Measurements from ENCODE around the gene GNPNAT1. TPM values are rescaled to one million over a fixed set of nuclear protein-coding genes. Genes with fewer than 3 reads are reported as not detected.
"Not testable (repeated sequence)": the region's sequence is repeated elsewhere in the genome, so short reads cannot be mapped to it uniquely, and the experiment has no call there.

The GNPNAT1 gene
- total RNA-seq, 1 experiment from 2014 or later = 28.3 TPM

DNA sequence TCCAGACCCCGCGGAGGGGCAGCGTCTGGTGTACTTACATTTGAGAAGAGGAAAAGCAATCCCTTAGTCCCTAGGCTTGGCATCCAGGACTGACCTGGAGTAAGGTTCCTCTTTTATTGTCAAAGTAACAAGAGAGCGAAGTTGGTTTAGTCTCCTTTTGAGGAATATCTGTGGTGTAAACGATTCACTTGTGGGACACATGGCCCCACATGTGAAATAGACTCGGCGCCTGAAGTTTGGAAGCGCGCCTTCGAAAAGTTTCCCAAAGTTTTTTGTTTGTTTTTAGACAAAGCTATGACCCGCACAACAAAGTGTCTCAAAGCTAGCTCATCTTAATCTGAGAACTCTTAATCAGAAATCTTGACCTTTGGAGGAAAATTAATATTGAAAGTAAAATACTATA is 60.7 kb downstream of the GNPNAT1 start:
- Histone ChIP-seq H3K27me3 (replicated peaks) (no peaks in the 10 kb centered on the region), H3K27ac (no peak overlapping the region), H3K36me3 (peaks cover 51% of the 10 kb centered on the region), H3K4me1 (replicated peaks) (0 out of 2 replicates have a peak, but pooled peaks cover 3% of the 10 kb centered on the region), H3K4me3 (peak overlapping the region; percentile 82), H3K9me3 (replicated peaks) (no peaks in the 10 kb centered on the region)
- DNase-seq (ENCODE audit: low read depth in 1 of 2, low spot score in 2 of 2) = no peak

DNA sequence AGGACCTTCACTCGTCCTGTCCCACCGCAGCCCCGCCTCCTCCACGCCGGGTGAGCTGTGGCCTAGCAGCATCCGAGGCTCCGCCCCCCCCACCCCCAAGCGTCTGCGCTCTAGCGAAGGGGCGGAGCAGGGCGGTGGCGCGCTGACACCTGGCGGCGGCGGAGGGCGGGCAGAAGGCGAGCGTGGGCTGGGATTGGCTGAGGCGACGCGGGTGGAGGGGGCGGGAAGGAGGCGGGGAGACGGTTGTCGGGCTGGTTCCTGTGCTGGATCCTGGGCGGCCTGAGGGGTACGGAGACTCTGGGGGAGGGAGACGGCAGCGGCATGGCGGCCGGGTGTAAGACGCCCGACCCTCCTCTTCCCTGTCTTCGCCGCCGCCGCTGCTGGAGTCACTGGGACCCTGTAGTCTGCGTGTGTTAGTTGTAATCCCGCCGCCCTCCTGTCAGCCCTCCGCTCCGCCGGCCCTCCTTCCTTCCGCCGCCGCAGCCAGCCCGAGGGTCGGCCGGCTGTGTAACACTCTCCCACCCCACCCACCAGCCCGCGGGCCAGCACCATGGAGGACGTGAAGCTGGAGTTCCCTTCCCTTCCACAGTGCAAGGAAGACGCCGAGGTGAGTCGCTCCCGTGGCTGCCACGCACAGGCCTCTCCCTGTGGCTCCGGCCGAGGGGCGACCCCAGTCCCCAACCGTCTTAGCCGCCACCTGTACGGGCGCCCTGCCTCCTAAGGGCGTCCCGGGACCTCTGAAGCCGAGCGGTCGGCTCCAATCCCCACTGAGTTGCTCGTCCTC is 61.3 kb downstream of the GNPNAT1 start, which contains the start of gene STYX:
Gene STYX (plus strand): TSS at position 242 of the 784 bp plus-strand sequence. CDS start 309 bp downstream, at position 551.
- peak; percentile 94 to 98 for DNase-seq (ENCODE audit: low read depth in 1 of 2, low spot score in 2 of 2)
- no peak within 1 kb of the TSS for H3K27ac ChIP-seq
- no peaks in the 10 kb centered on the region for H3K9me3 ChIP-seq (replicated peaks)
- H3K4me1 ChIP-seq (replicated peaks) = 0 out of 2 replicates have a peak, but pooled peaks cover 3% of the 10 kb centered on the region
- peak within 1 kb of the TSS; percentile 82 for H3K4me3 ChIP-seq
- H3K27me3 ChIP-seq (replicated peaks) = no peaks in the 10 kb centered on the region
- peaks cover 56% of the 10 kb centered on the region for H3K36me3 ChIP-seq

DNA sequence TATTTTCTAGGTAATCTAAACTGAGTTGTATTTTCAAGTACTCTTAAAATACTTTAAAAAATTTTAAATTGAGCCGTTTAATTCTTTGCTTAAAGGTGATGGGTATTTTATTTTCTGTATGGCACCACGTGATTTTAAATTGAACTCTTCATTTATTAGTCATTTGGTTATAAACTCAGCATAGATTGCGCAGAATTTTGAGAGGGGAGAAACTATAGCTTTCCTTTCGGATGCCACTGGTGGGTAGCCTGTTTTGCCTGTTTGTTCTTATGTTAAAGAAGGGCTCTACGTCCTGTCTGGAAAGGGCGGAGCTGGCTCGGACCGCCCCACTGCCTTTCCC is 61.9 kb downstream of the GNPNAT1 start:
- DNase-seq (ENCODE audit: low read depth in 1 of 2, low spot score in 2 of 2) = no peak
- H3K9me3 ChIP-seq (replicated peaks) = no peaks in the 10 kb centered on the region
- H3K4me3 ChIP-seq = peak overlapping the region; percentile 82
- peaks cover 60% of the 10 kb centered on the region for H3K36me3 ChIP-seq
- no peak overlapping the region for H3K27ac ChIP-seq
- no peaks in the 10 kb centered on the region for H3K27me3 ChIP-seq (replicated peaks)
- 0 out of 2 replicates have a peak, but pooled peaks cover 3% of the 10 kb centered on the region for H3K4me1 ChIP-seq (replicated peaks)

DNA sequence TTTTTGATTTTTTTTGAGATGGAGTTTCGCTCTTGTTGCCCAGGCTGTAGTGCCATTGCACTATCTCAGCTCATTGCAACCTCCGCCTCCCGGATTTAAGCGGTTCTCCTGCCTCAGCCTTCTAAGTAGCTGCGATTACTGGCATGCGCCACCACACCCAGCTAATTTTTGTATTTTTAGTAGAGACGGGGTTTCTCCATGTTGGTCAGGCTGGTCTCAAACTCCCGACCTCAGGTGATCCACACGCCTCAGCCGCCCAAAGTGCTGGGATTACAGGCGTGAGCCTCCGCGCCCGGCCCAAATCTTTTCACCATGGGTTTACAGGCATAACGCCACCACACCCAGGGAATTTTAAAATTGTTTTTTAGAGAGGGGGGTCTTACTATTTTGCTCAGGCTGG is 62.4 kb downstream of the GNPNAT1 start:
- H3K27ac ChIP-seq; H3K4me1 ChIP-seq (replicated peaks); DNase-seq (ENCODE audit: low read depth in 1 of 2, low spot score in 2 of 2); H3K27me3 ChIP-seq (replicated peaks); H3K9me3 ChIP-seq (replicated peaks); H3K4me3 ChIP-seq: not testable (repeated sequence)
- peaks cover 60% of the 10 kb centered on the region for H3K36me3 ChIP-seq

DNA sequence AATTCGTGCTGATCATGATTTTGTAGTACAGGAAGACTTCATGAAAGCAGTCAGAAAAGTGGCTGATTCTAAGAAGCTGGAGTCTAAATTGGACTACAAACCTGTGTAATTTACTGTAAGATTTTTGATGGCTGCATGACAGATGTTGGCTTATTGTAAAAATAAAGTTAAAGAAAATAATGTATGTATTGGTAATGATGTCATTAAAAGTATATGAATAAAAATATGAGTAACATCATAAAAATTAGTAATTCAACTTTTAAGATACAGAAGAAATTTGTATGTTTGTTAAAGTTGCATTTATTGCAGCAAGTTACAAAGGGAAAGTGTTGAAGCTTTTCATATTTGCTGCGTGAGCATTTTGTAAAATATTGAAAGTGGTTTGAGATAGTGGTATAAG is 63.9 kb downstream of the GNPNAT1 start:
- H3K27me3 ChIP-seq (replicated peaks) = not testable (repeated sequence)
- peaks cover 63% of the 10 kb centered on the region for H3K36me3 ChIP-seq

More for the DNA sequence above, 63.9 kb downstream of the GNPNAT1 start:
- not testable (repeated sequence) for H3K4me3 ChIP-seq; H3K27ac ChIP-seq; DNase-seq (ENCODE audit: low read depth in 1 of 2, low spot score in 2 of 2); H3K4me1 ChIP-seq (replicated peaks); H3K9me3 ChIP-seq (replicated peaks)

Other genes starting within 250 kb of the GNPNAT1 start
- gene TXNDC16, start 239.1 kb downstream of the GNPNAT1 start, total RNA-seq (2014; rRNA removed; shearing (Covaris generic)) = 7.6 and 7.7 TPM in 2 replicates
- gene GPR137C, start 238.8 kb downstream of the GNPNAT1 start, total RNA-seq (2014; rRNA removed; shearing (Covaris generic)) = 2.8 and 4.1 TPM in 2 replicates
- gene ERO1A, start 96.0 kb downstream of the GNPNAT1 start, total RNA-seq (2014; rRNA removed; shearing (Covaris generic)) = 64.4 and 81.4 TPM in 2 replicates
- gene PSMC6, start 84.4 kb downstream of the GNPNAT1 start, total RNA-seq (2014; rRNA removed; shearing (Covaris generic)) = 168 and 216 TPM in 2 replicates
- 7.2 and 14.8 TPM in 2 replicates for gene STYX, start 61.4 kb downstream of the GNPNAT1 start, total RNA-seq (2014; rRNA removed; shearing (Covaris generic))
- gene FERMT2, start 159.4 kb upstream of the GNPNAT1 start, total RNA-seq (2014; rRNA removed; shearing (Covaris generic)) = 164 and 207 TPM in 2 replicates